ENCODE measurements around the gene CFTR.
A peak's percentile ranks its signal among the peaks of the same experiment; 100 is the strongest.

- TF ChIP-seq CTCF (IDR thresholded peaks at IDR 0.05; ENCODE audit: low read length) (peak; percentile 65), EZH2 (optimal IDR thresholded peaks at IDR 0.05; ENCODE audit: low read depth, low read length) (no peak), EZH2phosphoT487 (IDR thresholded peaks at IDR 0.05; ENCODE audit: low read length) (no peak)
Observed at GRCh38 chr7:117673839-117674238, 194.0 kb downstream of the CFTR start.
